HG03103 (cell line): ENCODE results near the gene STOX2.
"Not testable (repeated sequence)": the region's sequence is repeated elsewhere in the genome, so short reads cannot be mapped to it uniquely, and the experiment has no call there.

Source experiments
- ATAC-seq: cut with Tn5 transposase; IDR thresholded peaks from one replicate; pipeline ENCODE4 v1.9.1; 2021; ENCODE audit warnings: low read depth; ENCODE audit not compliant: unreplicated experiment

The STOX2 gene

DNA sequence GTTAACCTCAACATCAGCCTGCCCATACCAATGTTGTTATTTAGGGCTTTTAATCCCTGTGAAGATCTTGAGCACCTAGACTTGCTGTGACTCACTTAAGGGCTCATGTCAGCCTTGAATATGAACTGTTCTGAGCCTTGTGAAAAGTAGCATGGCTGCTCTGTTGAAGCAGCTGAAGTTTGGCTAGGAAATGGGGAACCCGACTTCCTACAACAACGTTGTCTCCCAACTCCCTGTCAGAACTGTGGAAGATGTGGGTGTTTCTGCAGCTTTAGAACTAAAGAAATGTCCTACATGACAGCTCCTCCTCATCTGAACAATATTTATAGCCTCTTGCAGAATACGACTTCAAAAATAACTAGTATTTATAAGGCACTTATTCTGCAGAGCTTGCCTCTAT lies 27.5 kb downstream of the STOX2 start:
- no peak for ATAC-seq

DNA sequence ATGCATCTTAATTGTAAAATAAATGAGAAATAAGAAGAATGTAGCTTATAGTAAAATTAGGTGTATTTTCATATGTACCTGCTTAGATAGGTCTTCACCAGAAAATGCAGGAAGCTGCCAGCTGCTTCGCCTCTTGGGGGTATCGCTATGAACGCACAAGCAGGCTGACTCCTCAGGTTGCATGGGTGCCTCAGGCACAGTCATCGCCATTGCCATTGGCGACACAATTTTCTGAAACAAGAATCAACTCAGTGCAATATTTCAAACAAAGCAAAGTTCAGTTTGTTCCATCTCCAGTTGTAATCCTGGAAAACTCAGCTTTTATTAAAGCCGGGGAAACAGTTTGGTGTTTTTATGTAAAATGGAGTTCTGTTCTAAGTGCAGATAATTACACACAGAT lies 29.7 kb downstream of the STOX2 start:
- no peak for ATAC-seq

DNA sequence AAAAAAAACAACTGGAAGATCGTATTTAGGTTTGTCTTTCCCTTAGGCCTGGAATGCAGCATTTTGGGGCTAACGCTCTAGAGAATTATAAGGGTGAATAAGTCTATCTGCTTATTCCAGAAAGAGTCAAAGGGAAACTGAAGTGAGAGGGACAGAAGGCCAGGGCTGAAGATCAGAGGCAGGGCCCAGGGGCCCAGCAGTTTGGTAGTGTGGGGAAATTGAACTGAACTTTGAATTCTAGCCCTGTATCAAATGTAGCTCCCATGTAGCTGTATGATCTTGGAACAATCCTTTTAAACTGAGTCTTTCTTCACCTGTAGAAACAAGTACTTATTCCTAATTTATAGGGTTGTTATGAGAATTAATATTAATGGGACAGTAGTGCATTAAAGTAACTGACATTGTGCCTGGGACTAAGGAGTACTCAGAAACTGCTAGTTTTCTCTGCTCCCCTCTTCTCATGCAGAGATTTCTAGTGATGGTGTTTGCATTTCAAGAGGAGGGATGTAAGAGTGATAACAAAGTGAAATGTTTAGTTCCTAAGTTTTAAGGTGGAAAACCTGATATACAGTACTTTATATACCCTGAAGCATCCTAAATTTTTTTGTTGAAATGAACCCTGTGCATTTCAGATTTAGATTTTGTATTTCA lies 30.4 kb downstream of the STOX2 start:
- no peak for ATAC-seq

DNA sequence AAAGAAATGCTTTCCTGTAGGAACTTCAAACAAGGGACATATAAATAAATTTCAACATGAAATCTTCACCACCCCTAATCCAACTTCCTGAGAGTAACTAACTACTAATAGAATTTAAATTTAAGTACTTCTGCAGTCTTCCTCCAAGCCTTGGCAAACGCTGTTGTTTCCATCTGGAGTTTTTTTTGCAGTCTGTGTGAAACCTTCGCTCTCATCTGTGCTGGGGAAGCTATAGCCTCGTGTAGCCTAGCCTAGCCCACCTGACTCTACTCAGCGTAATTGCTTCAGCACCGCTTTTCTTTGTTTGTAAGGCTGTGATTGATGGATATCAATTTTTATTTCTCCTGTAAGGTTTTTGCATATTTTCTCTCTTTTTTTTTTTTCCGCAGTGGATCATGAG lies 30.9 kb downstream of the STOX2 start:
- no peak for ATAC-seq

DNA sequence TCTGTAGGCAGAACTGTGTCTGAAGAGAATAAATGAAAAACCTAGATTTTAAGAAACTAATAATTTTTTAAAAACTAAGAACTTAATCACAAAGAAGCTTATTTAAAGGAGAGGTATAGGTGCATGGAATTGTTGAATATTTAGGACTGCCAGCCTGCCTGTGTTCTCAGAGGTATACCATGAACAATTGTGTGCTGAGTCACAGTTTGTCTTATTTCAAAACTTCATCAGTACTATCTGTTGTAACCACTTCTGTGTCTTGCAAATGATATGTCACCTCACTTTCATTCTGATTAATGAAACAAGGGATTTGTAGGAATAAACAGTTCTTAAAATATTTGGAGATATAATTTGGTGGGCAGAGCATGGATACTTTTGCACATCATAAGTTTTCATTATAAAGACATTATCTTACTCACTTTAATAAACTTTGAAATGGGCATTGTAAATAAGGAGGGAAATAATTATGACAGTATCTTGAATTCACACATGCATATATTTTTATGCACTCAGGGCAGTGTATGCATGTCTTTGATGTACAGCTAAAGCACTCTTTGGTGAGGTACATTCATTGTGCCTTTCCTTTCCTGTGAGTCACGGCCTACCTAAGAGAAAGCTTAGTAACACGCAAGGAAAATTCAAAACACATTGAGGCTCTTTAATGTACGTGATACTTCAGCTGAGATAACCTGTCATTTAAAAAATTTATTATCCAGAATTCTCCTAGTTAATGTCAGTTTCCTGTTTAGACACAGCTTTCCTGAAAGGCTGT lies 31.7 kb downstream of the STOX2 start:
- ATAC-seq = no peak

DNA sequence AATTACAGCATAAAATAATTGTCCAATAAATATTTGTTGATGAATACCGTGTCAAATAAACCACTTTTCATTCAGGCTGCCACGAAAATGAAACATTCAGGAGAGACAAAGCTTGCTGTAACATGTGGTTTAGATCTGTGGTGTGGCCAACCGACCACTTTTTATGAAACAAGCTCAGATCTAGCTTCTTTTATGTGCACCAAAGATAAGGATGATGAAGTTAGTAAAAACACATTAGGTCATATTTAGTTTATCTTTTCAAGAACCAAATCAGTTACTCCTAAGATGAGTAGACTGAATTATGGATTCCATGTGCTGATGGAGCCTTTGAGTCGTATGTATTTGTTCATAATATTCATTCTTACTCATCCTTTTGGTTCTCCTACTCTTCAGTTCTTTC lies 35.8 kb downstream of the STOX2 start:
- ATAC-seq = no peak

DNA sequence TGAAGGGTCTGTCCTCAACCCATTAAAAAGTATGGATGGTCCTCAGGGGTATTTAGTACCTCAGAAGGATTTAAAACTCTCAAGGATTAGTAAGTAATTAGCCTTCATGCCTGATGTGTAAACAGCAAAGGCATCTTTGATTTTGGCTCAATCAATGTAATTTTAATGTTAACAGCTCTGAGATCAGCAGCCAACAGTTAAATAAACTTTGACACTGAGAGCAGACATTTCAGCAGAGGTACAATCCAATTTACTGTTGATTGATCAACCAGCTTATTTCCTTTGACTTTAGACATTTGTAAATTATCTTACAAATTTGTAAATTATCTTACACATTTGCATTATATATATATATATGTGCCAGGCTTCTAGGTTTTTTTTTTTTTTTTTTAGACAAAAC lies 36.9 kb downstream of the STOX2 start:
- ATAC-seq = no peak

DNA sequence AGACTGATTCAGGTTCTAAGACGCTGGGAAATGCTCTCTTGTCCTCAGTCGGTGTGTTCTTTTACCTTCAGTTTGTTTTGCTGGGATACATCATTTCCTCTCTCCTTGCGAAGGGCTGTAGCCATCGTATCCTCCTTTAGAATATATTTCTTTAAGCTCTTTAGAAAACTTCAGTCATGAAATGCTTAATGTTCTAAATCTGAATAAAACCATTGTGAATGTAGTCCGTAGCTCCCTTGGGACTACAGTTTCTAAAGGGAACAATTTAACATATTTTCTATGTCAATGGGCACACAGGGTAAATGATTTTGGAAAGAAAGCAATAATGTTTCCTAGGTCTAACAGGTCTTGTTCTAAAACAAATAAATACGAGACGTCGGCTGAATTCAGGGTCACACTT lies 40.6 kb downstream of the STOX2 start:
- ATAC-seq = no peak

DNA sequence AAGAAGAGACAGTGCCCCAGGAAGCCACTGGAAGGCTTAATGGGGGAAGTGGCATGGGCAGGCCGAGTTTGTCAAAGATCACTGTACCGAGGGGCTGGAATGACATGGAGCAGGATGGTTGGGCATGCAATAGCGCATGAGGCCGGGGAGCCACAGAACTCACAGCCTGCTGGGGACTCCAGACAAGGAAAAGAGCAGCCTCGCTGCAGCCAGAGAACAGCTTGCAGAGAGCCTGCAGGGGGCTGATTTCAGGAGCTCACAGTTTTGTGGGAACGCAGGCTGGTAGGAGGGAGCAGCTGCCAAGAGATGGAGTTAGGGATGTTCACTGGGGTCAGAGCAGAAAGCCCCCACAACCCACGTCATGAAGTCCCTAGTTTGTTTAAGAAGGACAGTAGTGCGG lies 45.4 kb downstream of the STOX2 start:
- ATAC-seq = no peak

DNA sequence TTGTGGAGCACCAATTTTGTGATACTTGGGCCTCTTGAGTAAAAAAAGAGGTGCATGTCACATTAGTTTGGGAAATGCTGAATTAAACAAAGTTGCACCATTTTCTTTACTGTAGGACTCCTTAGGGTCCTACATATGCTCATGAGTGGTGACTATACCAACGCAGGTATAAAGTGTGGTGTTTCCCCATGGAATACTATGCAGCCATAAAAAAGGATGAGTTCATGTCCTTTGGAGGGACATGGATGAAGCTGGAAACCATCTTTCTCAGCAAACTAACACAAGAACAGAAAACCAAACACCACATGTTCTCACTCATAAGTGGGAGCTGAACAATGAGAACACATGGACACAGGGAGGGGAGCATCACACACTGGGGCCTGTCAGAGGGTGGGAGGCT lies 47.5 kb downstream of the STOX2 start:
- not testable (repeated sequence) for ATAC-seq

DNA sequence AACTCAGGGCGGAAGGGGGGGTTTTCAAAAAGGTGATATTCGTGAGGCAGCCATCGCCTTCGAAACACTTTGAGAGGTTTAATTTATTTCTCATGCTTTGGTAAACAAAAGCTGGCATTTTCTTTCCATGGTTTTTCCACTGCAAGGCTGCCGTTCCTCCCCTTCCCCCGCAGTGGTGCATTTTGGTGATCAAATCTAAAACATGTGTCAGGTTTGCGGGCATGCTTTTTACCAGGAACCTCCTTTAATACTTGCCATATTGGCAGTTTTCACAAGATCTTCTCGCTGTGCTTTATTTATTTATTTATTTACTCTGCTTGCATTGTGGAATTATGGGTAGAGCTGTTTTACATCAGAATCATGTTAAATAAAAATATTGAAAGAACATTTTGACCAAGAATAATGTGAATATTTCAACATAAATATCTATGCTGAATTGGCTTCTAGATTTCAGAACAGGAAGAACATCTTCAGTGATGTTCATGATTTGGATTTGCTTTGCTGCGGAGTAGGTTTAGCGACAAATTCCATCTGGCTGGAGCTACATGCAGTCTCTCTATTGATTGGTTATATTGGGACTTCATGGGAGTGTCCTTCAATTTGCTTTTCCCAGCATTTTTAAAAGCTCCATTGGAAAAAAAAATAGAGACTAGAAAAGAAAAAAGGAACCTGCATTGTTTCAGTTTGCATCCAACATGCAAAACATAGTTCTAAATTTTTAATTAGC lies 54.4 kb downstream of the STOX2 start:
- no peak for ATAC-seq

DNA sequence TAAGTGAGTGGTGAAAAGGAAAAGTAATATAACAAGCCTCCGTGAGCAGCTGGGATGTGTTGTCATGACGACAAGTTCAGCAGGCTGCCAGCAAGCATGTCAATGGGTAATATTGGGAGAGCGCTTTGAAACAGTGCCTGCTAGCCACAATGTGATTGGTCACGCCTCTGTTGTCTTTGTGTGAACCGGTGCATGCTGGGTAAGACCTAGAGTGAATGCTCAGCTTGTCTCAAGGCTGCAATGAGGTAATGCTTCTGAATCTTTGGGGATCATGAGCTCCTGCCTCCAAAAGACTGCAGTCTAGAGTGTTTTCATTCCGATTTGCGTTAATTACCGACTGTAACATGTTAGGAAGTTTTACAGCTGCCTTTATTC lies 54.9 kb downstream of the STOX2 start:
- no peak for ATAC-seq

DNA sequence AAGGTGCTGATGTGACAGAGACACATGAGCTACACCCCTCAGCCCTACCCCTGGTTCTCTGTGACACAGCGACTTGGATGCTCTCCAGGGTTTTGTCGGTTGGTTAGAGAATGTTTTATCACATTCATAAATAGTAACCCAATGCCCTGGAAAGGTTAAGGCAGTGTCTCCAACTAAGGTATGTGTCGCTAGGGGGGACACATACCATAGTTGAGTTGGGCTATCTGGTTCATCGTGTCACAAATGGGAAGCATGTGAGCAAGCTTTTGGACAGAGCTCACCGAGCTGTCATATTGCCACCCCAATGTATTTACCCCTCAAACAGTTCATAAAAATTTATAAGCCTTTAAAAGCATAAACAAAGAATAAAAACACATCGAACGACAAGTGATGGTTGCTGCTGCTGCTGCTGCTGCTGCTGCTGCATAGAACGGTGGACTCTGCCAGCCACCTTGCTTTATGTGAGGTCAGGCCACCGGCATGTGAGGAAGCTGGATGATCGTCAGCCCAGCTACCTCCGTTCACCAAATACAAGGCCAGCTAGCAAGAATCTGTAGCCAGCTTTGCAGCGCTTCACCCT lies 55.9 kb downstream of the STOX2 start:
- ATAC-seq = no peak

DNA sequence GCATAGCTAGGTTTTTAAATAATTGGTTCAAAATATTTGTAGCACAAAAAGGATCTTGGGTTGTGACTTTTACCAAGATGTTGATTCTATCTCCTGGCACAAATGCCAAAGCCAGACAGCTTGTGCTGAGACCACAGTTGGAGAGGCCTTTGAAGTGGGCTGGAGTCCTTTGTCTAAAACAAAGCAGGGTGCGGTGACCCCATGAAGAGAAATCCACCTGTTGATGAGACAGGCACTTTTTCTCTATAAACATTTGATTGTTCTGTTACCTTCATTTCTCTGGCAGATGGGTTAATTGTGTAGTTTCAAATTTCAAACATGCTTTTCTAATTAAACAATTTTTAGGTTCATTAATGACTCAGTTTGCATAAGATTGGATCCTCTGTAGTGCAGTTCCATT lies 56.7 kb downstream of the STOX2 start:
- no peak for ATAC-seq

DNA sequence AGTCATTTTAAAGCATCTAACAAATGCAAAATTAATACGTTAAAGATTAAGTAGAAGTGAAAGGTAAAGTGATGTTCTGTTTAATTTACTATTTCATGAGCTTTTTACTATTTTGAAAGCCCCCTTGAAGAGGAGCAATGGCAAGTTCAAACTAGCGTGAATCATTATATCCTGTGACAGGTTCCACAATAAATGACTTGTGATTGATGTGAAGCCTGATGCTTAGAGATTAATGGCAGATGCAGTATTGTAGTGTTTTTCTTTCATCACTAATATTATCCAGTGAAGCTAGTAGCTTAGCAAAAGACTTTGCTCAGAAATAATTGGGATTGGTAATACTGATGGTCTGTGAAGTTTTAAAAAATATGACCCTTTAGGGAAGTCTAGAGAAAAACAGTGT lies 57.3 kb downstream of the STOX2 start:
- ATAC-seq = no peak

DNA sequence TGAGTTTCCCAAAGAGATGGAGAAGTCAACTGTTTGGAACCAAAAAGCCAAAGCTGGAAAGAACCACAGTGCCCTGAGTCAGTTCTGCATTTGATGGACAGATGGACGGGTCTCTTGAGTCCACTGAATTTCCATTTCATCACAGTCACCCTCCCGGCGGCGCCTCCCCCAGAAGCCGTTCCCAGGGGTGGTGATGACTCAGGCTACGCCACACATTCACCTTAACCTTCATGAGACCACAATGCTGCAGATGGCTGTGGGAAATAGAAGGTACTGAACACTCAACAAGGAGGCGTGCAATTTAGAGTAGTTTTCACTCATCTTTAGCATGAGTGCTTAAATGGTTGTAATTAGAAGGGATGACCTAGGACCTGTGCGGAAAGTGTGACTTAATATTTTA lies 61.3 kb downstream of the STOX2 start:
- ATAC-seq = no peak

DNA sequence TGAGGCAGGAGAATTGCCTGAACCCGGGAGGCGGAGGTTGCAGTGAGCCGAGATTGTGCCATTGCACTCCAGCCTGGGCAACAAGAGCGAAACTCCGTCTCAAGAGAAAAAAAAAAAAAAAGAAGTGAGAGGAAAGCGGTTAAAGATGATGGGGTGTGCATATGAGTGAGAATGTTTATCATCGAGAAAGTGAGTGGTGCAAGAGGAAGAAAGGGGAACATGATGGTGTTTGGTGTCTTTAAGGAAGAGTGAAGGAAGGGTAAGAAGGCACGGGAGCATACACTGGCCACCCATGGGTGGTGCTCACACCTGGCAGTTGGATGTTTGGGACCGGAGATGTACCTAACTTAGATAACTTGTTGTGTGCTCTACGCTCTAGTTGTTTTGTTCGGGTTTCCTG lies 62.2 kb downstream of the STOX2 start:
- no peak for ATAC-seq

DNA sequence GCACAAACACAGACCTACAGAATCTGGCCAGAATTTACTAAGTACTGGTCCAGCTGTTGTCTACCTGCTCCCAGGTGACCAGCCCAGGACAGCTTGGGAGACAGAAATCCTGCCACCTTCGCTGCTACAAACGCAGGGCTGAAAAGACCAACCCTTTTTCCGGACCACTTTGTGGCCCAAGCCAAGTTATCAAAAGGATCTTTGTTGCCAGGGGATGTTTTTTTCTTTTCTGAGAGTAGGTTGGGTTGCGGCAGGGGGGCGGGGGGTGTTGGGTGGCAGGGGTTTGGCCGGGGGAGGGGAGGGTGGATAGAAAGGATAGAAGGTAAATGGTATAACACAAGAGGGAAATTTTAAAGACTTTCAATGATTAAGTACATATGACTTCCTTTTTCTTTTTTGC lies 63.4 kb downstream of the STOX2 start:
- ATAC-seq = no peak

DNA sequence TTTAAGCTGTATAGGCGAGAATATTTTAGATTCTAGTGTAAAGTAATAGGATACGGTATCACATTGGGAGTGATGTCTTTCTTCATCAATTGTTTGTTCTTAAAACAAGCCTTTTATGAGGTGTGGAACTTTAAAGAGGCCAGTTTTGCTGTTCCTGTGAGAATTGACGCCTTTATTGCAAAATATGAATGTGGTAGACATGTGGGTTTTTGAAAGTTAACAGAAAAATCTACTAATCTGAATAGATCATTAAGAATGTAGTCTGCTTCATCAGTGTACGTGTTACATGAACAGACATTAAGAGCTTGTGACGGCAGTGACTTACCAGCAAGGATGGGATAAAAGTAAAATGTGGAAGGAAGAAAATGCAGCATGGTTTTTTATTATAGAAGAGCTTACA lies 63.8 kb downstream of the STOX2 start:
- ATAC-seq = no peak

DNA sequence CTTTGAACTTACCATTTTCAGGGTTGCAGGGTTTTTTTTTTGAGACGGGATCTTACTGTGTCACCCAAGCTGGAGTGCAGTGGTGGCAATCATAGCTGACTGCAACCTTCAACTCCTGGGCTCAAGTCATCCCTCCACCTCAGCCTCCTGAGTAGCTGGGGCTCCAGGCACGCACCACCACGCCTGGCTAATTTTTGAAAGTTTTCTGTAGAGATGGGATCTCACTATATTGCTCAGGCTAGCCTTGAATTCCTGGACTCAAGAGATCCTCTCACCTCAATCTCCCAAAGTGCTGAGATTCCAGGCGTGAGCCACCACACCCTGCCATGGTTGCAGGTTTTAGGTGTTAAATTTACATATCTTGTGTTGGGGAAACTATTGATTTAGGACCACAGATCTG lies 64.5 kb downstream of the STOX2 start:
- no peak for ATAC-seq

DNA sequence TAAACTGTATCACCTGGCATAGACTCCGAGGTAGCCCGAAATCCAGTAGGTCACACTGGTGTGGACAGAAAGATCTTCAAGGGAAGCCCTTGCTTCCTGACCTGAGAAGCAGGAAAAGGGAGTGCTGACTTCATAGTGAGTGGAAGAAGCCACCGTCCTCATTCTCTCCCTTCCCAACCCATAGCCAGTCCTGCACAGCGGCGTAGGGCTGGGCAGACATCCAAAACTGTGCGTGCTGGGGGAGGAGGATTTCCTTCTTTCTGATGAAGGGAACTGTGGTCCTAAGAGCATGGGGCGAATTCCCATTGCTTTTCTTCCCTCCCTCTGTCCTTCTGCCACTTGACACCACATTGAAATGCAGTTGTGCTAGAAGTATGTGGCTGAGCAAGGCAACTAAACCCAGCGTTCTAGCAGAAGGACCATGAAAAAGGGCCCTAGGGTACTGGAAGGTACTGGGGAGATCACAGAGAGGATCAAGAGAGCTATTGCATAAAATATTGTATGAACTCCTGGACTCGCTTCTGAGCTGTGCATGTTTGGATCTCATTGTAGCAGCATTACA lies 66.9 kb downstream of the STOX2 start:
- no peak for ATAC-seq
